CD14-positive monocyte (primary cell): Measurements from ENCODE around the gene CASTOR2. TPM values are rescaled to one million over a fixed set of nuclear protein-coding genes. Genes with fewer than 3 reads are reported as not detected.

Experiments
- DNase-seq, 3 donors: peaks; one replicate each; pipeline ENCODE4 v3.0.0-alpha.2; 2011 to 2022
- H2AFZ ChIP-seq: 2 replicates; pipeline ENCODE4 v1.6.0; 2012; ENCODE audit warnings: mild to moderate bottlenecking, low read depth, low read length, inconsistent platforms; ENCODE audit not compliant: insufficient read depth, poor library complexity, severe bottlenecking
- H3K27ac ChIP-seq, 2 donors: 1 replicate in 1 of 2; 2 replicates in 1 of 2; pipeline ENCODE4 v1.5.1; 2012 to 2013; ENCODE audit warnings: low read length in 2 of 2, control low read depth in 1 of 2, inconsistent platforms in 1 of 2, low read depth in 1 of 2, mild to moderate bottlenecking in 1 of 2
- H3K27me3 ChIP-seq, 2 donors: one replicate each; pipeline versions ENCODE4 v1.6.0 to v1.6.1; 2011 to 2013; ENCODE audit warnings: low read length in 2 of 2; ENCODE audit not compliant: control insufficient read depth in 2 of 2, insufficient read depth in 2 of 2
- H3K36me3 ChIP-seq, 2 donors: replicated peaks in 1 of 2; 1 replicate in 1 of 2; 2 replicates in 1 of 2; pipeline versions ENCODE4 v1.5.1 to v1.6.1; 2012 to 2013; ENCODE audit warnings: low read length in 2 of 2, control low read depth in 1 of 2, inconsistent platforms in 1 of 2, mild to moderate bottlenecking in 1 of 2; ENCODE audit not compliant: insufficient read depth in 2 of 2, control insufficient read depth in 1 of 2
- H3K4me1 ChIP-seq, 2 donors: 1 replicate in 1 of 2; 2 replicates in 1 of 2; pipeline versions ENCODE4 v1.5.1 to v1.6.1; 2012 to 2013; ENCODE audit warnings: low read length in 2 of 2, control low read depth in 1 of 2, inconsistent platforms in 1 of 2, mild to moderate bottlenecking in 1 of 2, moderate library complexity in 1 of 2; ENCODE audit not compliant: insufficient read depth in 2 of 2, control insufficient read depth in 1 of 2
- H3K4me2 ChIP-seq: replicated peaks from 2 replicates; pipeline ENCODE3; 2012; ENCODE audit warnings: low read length, moderate library complexity, mild to moderate bottlenecking; ENCODE audit not compliant: poor library complexity, severe bottlenecking; ENCODE audit errors: extremely low read depth
- H3K4me3 ChIP-seq, 3 experiments: fragments of 200-600 bp in 1 of 3; sonication (generic) in 1 of 3; replicated peaks in 1 of 3; 1 replicate in 2 of 3; 2 replicates in 1 of 3; pipeline ENCODE4 v1.5.1; 2011 to 2013; ENCODE audit warnings: low read length in 3 of 3, mild to moderate bottlenecking in 3 of 3, control low read depth in 2 of 3, low read depth in 2 of 3, inconsistent platforms in 1 of 3, moderate library complexity in 1 of 3
- H3K79me2 ChIP-seq: 2 replicates; pipeline ENCODE4 v1.6.0; 2012; ENCODE audit warnings: mild to moderate bottlenecking, control low read depth, inconsistent platforms, low read length, moderate library complexity; ENCODE audit not compliant: insufficient read depth
- H3K9ac ChIP-seq: 2 replicates; pipeline ENCODE4 v1.6.0; 2017; ENCODE audit warnings: low read length, mild to moderate bottlenecking; ENCODE audit not compliant: insufficient read depth, poor library complexity, severe bottlenecking
- H3K9me3 ChIP-seq, 2 donors: replicated peaks in 1 of 2; 1 replicate in 1 of 2; 2 replicates in 1 of 2; pipeline versions ENCODE4 v1.5.1 to v1.6.1; 2012 to 2013; ENCODE audit warnings: low read length in 2 of 2, control low read depth in 1 of 2; ENCODE audit not compliant: control insufficient read depth in 1 of 2, insufficient read depth in 1 of 2
- H4K20me1 ChIP-seq: 2 replicates; pipeline ENCODE4 v1.6.0; 2012; ENCODE audit warnings: mild to moderate bottlenecking, low read length, control low read depth, moderate library complexity; ENCODE audit not compliant: insufficient read depth
- H3K27ac Mint-ChIP-seq, 7 donors: one replicate each; pipeline ENCODE4 v1.8.0; 2020; ENCODE audit warnings: mild to moderate bottlenecking in 7 of 7, mixed read lengths in 7 of 7, moderate library complexity in 6 of 7, inconsistent platforms in 2 of 7
- H3K27me3 Mint-ChIP-seq, 3 donors: one replicate each; pipeline ENCODE4 v1.8.0; 2021 to 2022; ENCODE audit warnings: low read depth in 3 of 3, mild to moderate bottlenecking in 3 of 3, mixed read lengths in 3 of 3, moderate library complexity in 3 of 3, inconsistent platforms in 1 of 3
- H3K36me3 Mint-ChIP-seq, 2 donors: one replicate each; pipeline ENCODE4 v1.8.0; 2020; ENCODE audit warnings: mixed read lengths in 2 of 2, inconsistent platforms in 1 of 2, mild to moderate bottlenecking in 1 of 2
- H3K4me1 Mint-ChIP-seq: one replicate; pipeline ENCODE4 v1.8.0; 2020; ENCODE audit warnings: mild to moderate bottlenecking, mixed read lengths
- H3K4me3 Mint-ChIP-seq, 2 donors: one replicate each; pipeline ENCODE4 v1.8.0; 2020; ENCODE audit warnings: mild to moderate bottlenecking in 2 of 2, mixed read lengths in 2 of 2, moderate library complexity in 1 of 2
- H3K9me3 Mint-ChIP-seq, 7 donors: one replicate each; pipeline ENCODE4 v1.8.0; 2020 to 2022; ENCODE audit warnings: mixed read lengths in 7 of 7, mild to moderate bottlenecking in 6 of 7, moderate library complexity in 6 of 7, inconsistent platforms in 2 of 7
- CTCF ChIP-seq: fragments of 200-600 bp; IDR thresholded peaks from one replicate; pipeline ENCODE4 v1.8.0; 2022; ENCODE audit warnings: antibody characterized with exemption, mild to moderate bottlenecking
- WGBS: methylation state at CpG from one replicate; pipeline ENCODE4 v1.1.5; 2013; ENCODE audit warnings: missing lambda C conversion rate; ENCODE audit not compliant: insufficient coverage; 5-methylcytosine and 5-hydroxymethylcytosine counted together
- intact Hi-C, 2 donors: fragments of 100-400 bp; cut with micrococcal nuclease; formaldehyde crosslinking; loops; one replicate each; pipeline versions ENCODE4 v1.15.0 to v1.15.1; 2023
- polyA plus RNA-seq, 3 donors: library from polyadenylated mRNA; depleted of rRNA in 1 of 3; unstranded in 2 of 3; stranded (reverse) in 1 of 3; fragments of 300-500 nt in 2 of 3; fragments of >200 nt in 1 of 3; fragmentation: Illumina TruSeq in 2 of 3; gene quantifications; 1 replicate in 2 of 3; 2 replicates in 1 of 3; pipeline ENCODE4 v1.2.3, GENCODE V29; 2012 to 2021

CASTOR2 gene
- polyA plus RNA-seq, 3 donors: 0.29 to 2.4 (median 0.79) TPM

DNA sequence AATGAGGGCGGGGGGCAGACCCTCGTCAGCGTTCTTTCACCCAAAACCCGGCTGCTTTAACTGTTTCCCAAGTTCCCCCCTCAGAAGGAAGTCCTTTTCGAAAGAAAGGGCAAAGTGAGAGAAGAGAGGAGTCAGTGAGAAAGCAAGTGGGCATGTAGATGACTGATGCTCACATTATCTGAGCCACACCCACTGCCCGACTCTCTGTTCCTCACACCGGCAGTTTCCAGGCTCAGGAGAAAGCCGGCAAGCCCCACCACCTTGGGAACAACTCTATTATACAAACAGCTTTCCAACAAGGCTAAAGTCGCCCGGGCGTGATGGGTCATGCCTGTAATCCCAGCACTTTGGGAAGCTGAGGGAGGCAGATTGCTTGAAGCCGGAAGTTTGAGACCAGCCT is 86.0 kb downstream of the CASTOR2 start:
- Histone ChIP-seq H3K27me3 (no peaks in the 10 kb centered on the region), H3K79me2 (no peaks in the 10 kb centered on the region), H3K36me3 (peaks cover 73 to 87% of the 10 kb centered on the region in 2 donors), H3K27ac (no peak overlapping the region), H2AFZ (no peak overlapping the region), H3K9ac (no peak overlapping the region), H3K4me3 (no peak overlapping the region), H3K4me2 (no peak overlapping the region), H4K20me1 (no peaks in the 10 kb centered on the region), H3K4me1 (no peaks in the 10 kb centered on the region), H3K9me3 (no peaks in the 10 kb centered on the region)
- Mint-ChIP-seq H3K4me3 (no peak overlapping the region), H3K9me3 (no peaks in the 10 kb centered on the region), H3K4me1 (no peaks in the 10 kb centered on the region), H3K36me3 (peaks cover 57 to 89% of the 10 kb centered on the region in 2 donors), H3K27ac (no peak overlapping the region), H3K27me3 (peaks cover 0 to 1% (median 1%) of the 10 kb centered on the region in 3 donors)
- no peak for TF ChIP-seq CTCF
- no peak for DNase-seq
- intact Hi-C loops: no loop called here
- WGBS: 83% methylated on average over 7 of the region's 12 CpGs

DNA sequence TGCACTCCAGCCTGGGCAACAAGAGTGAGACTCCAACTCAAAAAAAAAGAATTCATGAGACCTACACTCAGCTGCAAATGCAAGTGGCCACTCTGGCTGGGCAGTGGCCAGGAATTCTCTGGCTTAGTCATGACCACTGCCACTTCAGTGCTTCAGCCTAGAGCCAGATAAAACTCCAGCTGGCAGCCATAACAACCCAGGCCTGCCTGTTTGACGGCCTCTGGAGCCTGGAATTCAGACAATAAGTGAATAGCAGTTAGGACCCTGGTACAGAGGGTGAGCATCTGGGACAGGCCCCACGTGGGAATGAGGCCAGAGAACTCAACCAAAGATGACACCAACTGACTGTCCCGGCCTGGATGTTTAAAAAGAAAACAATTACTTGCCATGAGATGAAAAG is 90.2 kb downstream of the CASTOR2 start:
- H3K9me3 ChIP-seq: no peaks in the 10 kb centered on the region
- no peaks in the 10 kb centered on the region for H3K4me1 ChIP-seq
- no CpG with 5 or more reads among the region's 3 CpGs for WGBS
- no peaks in the 10 kb centered on the region for H3K27me3 ChIP-seq
- H3K27ac ChIP-seq: no peak overlapping the region
- no peak overlapping the region for H3K9ac ChIP-seq
- H3K4me3 ChIP-seq: no peak overlapping the region
- intact Hi-C loops: no loop called here
- H4K20me1 ChIP-seq: no peaks in the 10 kb centered on the region
- Mint-ChIP-seq H3K27ac (no peak overlapping the region), H3K4me3 (no peak overlapping the region), H3K4me1 (no peaks in the 10 kb centered on the region), H3K36me3 (peaks cover 79 to 96% of the 10 kb centered on the region in 2 donors), H3K27me3 (peaks cover 0 to 1% (median 0%) of the 10 kb centered on the region in 3 donors), H3K9me3 (no peaks in the 10 kb centered on the region)
- peaks cover 80 to 93% of the 10 kb centered on the region in 2 donors for H3K36me3 ChIP-seq
- DNase-seq: no peak
- H3K79me2 ChIP-seq: no peaks in the 10 kb centered on the region
- H2AFZ ChIP-seq: no peak overlapping the region
- no peak overlapping the region for H3K4me2 ChIP-seq
- TF ChIP-seq CTCF: no peak
